ELR (cell line): ENCODE measurements around the gene ABAT.
"Not testable (repeated sequence)": the region's sequence is repeated elsewhere in the genome, so short reads cannot be mapped to it uniquely, and the experiment has no call there.

Experiments
- DNase-seq: peaks from one replicate; pipeline ENCODE4 v3.0.0-alpha.2; 2015; ENCODE audit warnings: low read depth

The ABAT gene

DNA sequence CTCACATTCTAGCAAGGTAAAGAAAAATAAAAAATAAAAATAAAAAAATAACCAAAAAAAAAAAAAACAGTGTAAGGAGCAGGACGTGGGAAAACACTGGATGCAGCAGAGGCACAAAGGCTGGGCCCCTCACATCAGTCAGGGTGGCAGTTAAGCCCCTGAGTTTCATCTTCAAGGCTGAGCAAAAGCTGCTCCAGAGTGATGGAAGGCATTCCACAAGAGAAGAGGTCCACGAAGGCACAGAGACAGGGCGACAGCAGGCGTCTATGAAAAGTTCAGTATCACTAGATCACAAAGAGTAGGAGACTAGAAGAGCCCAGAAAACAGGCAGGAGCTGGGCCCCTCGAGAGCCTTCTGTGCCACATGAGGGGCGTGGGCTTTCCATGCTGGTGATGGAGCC, 111.0 kb downstream of the ABAT start:
- no peak for DNase-seq

DNA sequence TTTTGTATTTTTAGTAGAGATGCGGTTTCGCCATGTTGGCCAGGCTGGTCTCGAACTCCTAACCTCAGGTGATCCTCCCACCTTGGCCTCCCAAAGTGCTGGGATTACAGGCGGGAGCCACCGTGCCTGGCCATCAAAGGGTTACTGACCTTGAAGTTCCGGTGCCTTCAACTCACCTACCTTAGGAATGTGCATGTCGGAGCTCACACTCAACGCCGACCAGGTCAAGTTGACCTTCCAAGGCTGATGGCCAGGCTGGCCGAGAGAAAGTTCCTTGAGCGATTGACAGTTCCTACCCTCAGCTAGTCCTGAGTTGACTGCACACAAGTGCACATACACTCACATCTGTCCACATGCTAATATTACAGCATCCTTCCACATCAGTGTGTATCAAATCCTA, 111.9 kb downstream of the ABAT start:
- DNase-seq = not testable (repeated sequence)

DNA sequence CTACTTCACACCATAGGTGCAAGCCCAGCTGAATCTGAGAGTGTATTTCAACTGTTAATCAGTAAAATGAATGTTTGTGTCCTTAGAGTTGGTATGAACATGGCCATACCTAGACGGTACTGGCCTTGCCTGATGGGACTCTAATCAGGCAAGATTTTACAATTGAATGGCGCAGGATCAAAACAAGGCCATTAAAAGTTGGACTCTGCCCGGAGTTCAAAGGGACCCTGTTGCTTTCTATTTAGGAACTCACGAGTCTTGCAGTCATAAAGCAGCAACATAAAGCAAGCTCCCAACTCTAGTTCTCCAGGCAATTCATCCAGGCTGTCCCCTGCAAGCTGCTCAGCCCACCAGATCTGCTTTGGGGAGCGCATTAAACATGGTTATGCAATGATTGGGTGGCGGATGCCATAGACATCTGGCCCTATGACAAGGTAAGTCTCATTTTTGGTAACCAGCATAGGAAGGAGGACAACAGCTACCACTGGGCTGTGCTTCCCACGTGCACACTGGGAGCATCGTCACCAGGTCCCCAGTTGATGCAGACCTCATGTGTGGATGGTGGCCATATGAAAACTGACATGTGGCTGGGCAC, 114.3 kb downstream of the ABAT start:
- no peak for DNase-seq

DNA sequence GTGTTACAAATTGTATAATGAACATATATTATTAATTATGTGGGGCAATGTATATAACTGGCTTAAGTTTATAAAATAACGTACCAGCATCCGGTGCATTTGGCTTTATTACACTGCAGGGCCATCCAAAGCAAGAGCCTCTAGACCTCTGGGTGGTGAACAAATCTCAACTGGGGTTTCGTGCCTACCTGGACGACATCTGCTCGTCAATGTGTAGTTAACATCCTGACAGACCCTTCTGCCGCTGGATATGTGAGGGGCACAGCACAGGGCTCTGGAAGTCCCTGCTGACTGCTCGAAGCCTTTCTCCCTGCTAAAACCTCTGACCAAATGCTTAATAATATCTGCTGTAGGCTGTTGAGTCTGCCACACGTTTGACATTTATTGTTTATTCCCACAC, 120.7 kb downstream of the ABAT start:
- DNase-seq = no peak

DNA sequence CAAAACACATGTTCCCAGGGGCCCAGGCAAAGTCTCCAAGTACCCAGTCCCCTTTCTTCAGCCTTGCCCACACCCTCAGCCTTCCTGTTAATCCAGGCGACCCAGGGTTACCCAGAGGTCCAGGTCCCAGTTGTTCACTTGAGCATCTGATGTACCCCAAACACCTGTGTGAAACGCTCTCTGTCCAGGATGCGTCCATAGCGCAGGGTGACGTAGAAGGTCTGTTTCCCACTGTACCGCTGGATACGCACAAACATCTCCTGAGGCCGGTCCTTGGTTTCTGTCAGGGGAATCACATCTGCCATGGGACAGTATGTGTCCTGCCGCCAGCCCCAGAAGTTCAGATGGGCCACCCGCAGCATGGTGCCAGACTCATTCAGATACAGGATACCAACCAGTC, 121.4 kb downstream of the ABAT start:
- DNase-seq = no peak

DNA sequence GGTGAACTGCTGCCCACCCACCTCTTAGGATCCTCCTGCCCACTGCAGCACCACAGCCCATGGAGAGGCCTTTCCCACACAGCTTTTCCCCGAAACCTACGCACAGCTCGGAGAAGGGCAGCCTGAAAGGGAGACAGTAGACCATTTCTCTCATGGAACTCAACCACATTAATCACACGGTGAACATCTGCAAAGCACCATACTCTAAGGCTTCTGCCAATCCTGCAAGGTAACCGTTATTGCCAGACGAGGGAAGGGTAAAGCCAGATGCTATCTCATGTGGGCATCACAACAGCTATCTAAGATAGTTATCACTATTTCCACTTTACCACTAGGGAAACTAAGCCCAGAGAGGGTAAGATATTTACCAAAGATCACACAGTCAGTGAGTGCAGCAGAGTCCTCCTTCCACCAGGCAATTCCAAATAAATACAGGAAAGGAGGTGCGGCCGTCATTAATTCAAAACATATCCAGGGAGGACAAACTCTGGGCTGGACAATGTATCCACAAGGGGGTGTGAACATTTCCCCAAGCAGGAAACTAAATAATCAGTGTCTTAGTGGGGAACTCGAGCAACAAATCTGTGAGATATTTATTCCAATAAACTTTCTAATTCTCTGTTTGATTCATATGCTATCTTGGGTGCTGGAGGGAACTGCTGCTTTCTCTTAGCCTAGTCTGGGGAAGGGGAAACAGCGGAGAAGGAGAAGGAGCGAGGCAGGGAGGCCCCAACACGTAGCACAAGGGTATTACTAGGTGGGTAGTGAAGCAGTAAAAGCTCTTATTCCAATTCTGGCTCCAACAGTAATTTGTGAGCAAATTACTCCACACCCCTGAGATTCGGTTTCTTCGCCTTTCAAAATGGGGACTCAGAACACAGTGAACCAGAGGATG, 122.3 kb downstream of the ABAT start:
- peak; percentile 25 for DNase-seq

DNA sequence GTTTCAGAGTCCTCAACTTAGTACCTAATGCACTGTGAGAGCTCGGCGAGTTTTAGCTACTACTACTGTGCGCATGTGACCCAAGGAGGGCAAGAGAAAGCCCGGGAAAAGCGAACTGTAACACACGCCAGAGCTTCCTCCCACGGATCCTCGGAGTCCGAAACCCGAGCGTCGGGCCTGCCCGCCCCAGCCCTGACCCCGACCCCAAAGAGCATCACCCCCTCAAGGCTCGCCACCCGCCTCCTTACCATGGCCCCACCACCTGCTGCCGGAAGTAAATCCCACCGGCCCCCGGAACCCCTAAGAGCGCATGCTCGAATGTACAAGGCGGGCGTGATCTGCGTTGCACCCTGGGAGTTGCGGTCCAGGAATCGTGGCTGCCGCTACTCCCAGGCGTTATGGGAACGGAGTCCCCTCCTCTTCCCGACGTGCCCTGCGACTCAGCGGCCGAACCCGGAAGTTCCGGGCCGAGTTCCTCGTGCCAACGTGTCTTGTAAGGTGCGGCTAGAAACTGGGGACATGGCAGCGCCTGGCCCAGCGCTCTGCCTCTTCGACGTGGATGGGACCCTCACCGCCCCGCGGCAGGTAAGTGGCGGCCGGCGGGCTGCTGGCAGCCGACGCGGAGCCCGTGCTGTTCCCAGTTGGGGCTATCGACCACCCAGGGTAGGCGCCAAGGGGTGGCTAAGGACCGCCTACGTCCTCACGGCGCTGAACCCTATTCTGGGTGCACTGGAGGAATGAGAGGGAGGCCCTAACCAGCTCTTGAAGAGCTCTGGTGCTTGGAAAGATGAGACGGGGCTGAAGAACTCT, 123.2 kb downstream of the ABAT start, which contains the start of the genes PMM2 and TMEM186:
PMM2 (plus strand) TSS at position 476 of the 810 bp plus-strand sequence; CDS start at position 520, 44 bp downstream.
TMEM186 (minus strand) TSS at position 276 of the 810 bp plus-strand sequence; CDS start at position 251, 25 bp downstream.
- peak; percentile 95 for DNase-seq

DNA sequence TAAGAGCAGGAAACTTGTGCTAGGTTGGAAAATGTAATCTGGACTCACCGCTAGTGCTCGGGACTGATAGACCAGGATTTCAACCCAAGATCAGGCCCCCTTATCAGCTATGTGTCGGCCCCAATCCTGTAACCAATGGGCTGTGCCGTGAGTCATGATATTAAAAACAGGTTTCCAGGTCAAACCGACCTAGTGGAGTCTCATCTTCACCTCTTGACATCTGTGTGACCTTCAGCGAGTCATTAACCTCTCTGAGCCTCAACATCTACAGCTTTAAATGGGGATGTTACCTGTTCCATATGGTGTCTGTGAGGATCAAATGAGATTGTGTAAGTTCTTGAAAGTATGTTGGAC, 123.7 kb downstream of the ABAT start:
- peak; percentile 58 for DNase-seq

DNA sequence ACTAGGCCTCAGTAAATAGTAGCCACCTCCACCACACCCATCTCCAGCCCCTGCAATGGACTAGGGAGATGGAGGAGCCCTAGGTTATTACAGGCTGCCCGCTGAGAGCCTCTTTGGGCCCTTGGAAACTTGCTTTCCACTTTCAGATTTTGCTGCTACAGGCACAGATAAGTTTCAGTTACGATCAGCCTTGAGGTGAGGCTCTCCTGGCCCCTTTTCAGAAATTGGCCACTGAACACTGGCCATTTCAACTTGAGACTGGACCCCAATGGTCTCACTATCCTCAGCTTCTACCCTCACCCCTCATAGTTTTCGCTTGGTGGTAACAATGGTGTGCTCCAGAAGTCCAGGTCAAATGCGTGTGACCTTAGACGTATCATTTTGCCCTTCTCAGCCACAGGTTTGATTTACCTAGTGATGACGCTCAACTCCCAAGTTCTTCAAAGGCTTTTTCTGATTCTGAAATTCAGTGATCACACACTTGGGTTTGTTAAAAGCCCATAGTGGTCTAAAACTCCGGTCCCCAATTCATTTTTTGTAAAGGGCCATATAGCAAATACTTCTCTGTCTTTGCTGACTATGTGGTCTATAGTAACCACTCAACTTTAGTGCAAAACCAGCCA, 124.2 kb downstream of the ABAT start:
- DNase-seq = no peak

DNA sequence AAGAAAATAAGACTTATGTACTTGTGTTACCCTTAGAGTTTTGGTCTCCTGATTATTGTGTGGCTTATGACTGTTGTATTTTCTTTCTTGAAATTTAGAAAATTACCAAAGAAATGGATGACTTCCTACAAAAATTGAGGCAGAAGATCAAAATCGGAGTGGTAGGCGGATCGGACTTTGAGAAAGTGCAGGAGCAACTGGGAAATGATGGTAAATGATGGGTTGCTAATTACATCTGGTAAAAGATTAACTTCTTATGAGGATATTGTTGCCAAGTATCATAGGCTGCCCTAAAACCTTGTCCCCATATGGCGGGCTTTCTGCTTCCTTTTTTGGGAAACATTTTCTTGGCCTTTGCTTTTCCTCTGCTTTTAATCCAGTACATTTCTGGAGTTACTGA, 127.3 kb downstream of the ABAT start:
- DNase-seq = no peak

DNA sequence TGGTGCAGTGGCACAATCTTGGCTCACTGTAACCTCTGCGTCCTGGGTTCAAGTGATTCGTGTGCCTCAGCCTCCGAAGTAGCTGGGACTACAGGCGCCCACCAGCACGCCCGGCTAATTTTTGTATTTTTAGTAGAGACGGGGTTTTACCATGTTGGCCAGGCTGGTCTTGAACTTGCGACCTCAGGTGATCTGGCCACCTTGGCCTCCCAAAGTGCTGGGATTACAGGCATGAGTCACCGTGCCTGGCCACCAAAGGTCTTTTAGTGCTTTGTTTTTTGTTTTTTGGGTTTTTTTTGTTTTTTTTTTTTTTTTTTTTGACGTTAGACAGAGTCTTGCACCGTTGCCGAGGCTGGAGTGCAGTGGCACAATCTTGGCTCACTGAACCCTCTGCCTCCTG, 129.3 kb downstream of the ABAT start:
- DNase-seq = not testable (repeated sequence)

DNA sequence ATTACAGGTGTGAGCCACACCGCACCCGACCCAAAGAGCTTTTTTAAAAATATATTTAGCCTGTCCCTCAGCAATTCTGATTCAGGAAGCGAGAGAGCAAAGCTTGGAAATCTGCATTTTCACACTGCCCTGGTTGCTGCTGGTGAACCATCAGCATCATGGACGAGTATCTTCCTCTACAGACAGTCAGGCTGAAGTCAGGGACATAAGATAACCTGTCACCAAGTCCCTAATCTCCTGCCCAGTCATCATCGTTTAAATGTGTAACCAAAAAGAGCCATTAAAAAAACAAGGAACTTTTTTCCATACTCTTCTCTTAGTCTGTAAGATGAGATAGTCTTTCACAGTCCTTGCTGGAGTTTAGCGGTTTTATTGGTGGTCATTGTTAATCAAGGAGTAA, 129.9 kb downstream of the ABAT start:
- DNase-seq = no peak

DNA sequence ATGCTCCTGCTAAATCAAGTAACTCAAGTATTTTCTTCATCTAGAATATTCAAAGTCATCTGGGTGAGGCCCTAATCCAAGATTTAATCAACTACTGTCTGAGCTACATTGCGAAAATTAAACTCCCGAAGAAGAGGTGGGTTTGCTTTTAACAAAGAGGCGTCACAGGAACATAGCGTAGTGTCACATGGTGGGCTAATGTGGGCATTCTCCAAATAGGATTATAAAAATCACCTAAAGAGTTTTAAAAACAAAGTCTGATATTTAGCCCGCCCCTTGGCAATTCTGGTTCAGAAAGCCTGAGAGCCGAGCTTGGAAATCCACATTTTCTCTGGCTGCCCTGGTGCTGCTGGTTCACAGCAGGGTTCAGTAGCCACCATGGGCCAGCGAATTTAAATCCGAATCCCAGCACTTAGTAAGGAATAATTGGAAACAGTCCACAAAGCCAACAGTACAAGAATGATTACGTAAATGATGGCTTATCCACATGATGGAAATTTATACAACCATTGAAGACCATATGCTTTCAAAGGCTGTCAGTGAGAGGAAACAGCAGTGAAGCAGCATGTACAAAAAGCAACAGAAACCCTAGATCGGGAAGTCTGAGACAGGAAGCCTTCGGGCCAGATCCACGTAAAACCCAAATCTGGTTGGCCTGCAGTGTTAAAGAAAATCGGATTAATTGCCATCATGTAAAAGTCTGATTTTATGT, 132.0 kb downstream of the ABAT start:
- DNase-seq = no peak

DNA sequence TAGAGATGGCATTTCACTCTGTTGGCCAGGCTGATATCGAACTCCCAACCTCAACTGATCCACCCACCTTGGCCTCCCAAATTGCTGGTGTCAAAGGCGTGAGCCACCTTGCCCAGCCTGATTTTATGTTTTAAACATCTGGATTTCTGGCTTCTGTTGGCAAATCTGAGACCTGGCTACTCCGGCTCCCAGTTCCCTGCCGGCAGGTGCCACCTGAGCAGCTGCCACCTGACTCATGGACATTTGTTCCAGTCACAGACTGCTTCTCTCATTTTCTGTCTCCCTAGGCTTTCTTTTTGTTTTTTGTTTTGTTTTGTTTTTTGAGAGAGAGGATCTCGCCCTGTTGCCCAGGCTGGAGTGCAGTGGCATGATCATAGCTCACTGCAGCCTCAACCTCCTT, 132.8 kb downstream of the ABAT start:
- no peak for DNase-seq

DNA sequence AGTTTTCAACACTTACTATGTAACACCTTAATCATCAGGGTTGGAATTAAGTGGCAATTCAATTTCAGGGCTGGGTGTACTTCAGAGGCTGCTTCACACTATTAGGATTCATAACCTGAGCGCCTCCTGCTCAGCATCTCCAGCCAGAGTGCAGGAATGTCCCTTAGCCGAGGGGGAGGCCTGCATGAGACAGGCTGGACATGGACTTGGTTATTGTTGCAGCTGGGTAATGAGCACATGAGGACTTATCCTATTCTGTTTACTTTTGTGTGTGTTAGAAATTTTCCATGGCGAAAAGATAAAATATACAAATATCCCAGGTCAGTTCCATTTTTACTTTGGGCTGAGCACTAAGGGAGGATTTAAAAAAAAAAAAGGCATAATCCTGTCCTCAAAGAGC, 133.6 kb downstream of the ABAT start:
- DNase-seq = no peak

DNA sequence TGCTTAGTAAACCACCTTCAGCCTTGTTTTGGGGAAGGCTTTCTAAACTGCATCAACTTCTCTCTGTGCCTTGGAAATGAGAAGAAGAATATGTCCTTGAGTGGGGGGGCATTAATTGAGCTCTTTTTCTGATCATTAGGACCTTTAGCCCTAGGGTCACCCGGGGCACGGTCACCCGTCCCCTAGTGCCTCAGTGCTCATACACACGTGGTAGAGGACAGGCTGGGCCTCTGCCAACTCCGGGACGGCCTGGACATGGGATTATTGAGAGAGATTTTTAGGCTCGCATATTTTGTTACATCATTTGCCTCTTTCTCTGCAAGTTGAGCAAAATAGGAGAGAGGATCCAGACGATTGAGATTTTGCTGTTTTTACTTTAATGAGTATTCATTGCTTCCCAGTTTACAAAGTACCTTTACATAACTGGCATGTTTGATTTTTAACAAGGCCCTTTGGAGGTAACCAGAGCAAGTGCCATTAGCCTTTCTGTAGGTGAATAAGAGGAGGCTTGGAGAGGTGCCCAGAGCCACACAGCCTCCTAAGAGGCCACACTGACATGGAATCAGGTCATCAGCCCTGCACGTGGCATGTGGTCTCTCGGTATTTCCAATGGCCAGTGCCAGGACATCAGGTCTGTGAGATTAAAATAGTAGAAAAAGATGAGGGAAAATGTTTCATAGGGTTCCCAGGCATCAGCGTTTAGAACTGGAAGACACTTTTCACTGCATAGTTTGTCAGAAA, 134.4 kb downstream of the ABAT start:
- DNase-seq = no peak

DNA sequence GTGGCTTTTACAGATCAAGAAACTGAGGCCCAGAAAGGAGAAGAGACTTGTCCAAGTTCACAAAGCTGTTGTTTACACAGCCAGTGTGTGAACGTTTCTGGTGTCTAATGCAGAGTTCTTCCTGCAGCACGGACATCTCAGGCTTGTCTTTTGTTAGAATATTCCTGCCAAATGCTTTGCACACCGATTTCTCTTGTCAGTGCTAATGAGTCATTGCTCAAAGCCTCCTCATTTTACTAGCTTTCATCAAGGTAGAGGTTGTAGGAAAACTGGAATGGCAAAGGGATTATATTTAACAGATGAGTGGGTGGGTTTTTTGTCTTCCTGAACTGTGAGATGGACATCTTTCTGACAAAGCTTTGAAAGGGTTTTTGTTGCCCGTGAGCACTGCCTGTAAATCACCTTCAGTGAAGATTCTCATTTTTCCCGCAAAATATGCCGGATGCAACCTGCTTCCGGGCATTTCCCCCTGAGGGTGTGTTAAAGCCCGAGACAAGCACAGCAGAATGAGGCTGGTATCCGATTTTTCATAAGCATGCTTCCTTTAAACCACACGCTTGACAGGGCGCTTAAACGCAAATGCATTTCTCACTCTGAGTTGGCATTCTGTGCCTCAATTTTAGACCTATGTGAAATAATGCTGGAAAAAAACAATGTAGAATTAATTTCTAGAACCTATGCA, 137.9 kb downstream of the ABAT start:
- no peak for DNase-seq

DNA sequence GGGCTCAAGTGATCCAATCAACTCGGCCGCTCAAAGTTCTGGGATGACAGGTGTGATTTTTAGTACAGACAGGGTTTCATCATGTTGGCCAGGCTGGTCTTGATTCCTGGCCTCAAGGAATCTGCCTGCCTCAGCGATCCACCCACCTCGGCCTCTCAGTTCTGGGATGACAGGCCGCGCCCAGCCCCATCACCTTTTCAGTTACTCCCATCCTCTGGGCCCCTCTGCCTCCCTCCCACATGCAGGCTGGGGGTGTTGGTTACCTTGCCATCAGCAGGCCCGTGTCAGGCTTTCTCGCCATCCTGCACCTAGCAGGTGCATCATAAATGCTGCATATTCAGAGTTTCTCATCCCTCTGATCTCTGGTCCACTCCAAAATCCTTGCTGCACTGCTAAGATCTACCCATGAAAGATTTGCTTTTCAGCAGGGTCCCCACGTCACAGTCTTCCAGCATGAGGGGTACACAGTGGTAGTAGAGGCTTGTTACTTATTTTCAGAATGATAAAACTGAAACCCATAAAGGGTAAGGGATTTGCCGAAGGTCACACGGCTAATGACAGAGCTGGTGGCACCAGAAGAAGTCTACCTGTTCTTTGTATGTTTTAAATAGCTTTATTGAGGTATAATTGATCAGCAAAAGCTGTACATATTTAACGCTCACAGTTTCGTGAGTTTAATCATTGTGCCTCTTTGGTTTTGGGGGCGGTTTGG, 139.8 kb downstream of the ABAT start:
- no peak for DNase-seq

DNA sequence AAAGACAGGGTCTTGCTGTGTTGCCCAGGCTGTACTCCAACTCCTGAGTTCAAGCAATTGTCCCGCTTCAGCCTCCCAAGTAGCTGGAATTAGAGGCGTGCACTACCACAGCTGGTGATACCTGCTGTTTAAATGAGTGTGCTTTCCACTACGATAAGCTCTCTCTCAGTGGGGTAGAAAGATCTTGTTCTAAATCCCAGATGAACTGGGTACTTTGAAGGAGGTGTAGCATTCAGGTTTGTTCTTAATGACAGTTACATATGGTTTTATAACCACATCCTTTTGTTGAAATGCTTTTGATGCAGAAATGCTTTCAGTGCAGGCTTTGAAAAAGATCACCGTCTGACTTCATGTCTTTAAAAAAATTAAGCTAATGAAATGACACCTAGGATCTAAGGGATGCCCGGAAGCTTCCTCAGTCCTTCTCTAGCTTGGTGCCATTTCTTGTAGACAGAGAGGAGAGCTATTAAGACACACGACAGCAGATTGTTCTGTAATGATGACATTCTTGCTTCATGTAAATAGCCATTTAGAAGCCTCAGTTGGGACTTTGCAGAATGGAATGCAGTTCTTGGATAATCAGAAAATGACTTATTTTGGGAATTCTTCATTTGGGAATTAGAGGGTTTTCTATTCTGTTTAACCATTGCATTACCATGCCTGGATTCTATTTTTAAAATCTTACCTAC, 142.7 kb downstream of the ABAT start:
- no peak for DNase-seq
